ENCODE results near the gene KRT25.

The KRT25 gene

GRCh38 chr17:40755231-40755630 lies at the start of gene KRT25:
Gene KRT25, minus strand, starts transcription at chr17:40755331. Its CDS starts 60 bp downstream, at chr17:40755271.
- no peak for DNase-seq

GRCh38 chr17:40803617-40804082 lies 48.5 kb upstream of the KRT25 start:
- peak; percentile 84 for DNase-seq

- no peak for DNase-seq
Measured at GRCh38 chr17:40801157-40801556, 46.0 kb upstream of the KRT25 start.

GRCh38 chr17:40800381-40800780 lies 45.2 kb upstream of the KRT25 start:
- DNase-seq = no peak

- DNase-seq = no peak
Measured at GRCh38 chr17:40799859-40800258, 44.7 kb upstream of the KRT25 start, which contains the start of gene KRT28. Gene KRT28, minus strand, starts transcription at chr17:40799959. Its CDS starts 66 bp downstream, at chr17:40799893.

GRCh38 chr17:40796846-40797245 lies 41.7 kb upstream of the KRT25 start:
- no peak for DNase-seq

- no peak for DNase-seq
Measured at GRCh38 chr17:40795019-40795667, 40.0 kb upstream of the KRT25 start.

GRCh38 chr17:40794466-40794865 lies 39.3 kb upstream of the KRT25 start:
- no peak for DNase-seq

GRCh38 chr17:40793832-40794231 lies 38.7 kb upstream of the KRT25 start:
- no peak for DNase-seq

- DNase-seq = no peak
Measured at GRCh38 chr17:40791787-40792436, 36.8 kb upstream of the KRT25 start.

- DNase-seq = no peak
Measured at GRCh38 chr17:40791111-40791510, 36.0 kb upstream of the KRT25 start.

- no peak for DNase-seq
Measured at GRCh38 chr17:40782450-40782849, 27.3 kb upstream of the KRT25 start, which contains the start of gene KRT27. Gene KRT27, minus strand, starts transcription at chr17:40782550. Its CDS starts 57 bp downstream, at chr17:40782493.

- DNase-seq = peak; percentile 7
Measured at GRCh38 chr17:40779181-40779909, 24.2 kb upstream of the KRT25 start.

- DNase-seq = no peak
Measured at GRCh38 chr17:40778461-40778860, 23.3 kb upstream of the KRT25 start.

GRCh38 chr17:40777971-40778370 lies 22.8 kb upstream of the KRT25 start:
- DNase-seq = no peak

GRCh38 chr17:40777459-40777858 lies 22.3 kb upstream of the KRT25 start:
- DNase-seq = peak; percentile 22

GRCh38 chr17:40775945-40776344 lies 20.8 kb upstream of the KRT25 start:
- DNase-seq = no peak

GRCh38 chr17:40772101-40772500 lies 17.0 kb upstream of the KRT25 start, which contains the start of gene KRT26:
Gene KRT26, minus strand, starts transcription at chr17:40772201. Its CDS starts 88 bp downstream, at chr17:40772113.
- no peak for DNase-seq

- DNase-seq = no peak
Measured at GRCh38 chr17:40765657-40766056, 10.5 kb upstream of the KRT25 start.

GRCh38 chr17:40763752-40764151 lies 8.6 kb upstream of the KRT25 start:
- no peak for DNase-seq

- DNase-seq = no peak
Measured at GRCh38 chr17:40760105-40761016, 5.2 kb upstream of the KRT25 start.

- DNase-seq = no peak
Measured at GRCh38 chr17:40753804-40754203, 1.3 kb downstream of the KRT25 start.
